NCI-H2171 treated with DMSO at 0.1 percent for 48 hours (cell line): ENCODE data around the gene APBB2.
"Not testable (repeated sequence)": the region's sequence is repeated elsewhere in the genome, so short reads cannot be mapped to it uniquely, and the experiment has no call there.

Source experiments
- DNase-seq: peaks from one replicate; lab custom pipeline; 2025; lab: John Stamatoyannopoulos, UW

Gene APBB2

GRCh38 chr4:41156574-41156973 is 57.8 kb downstream of the APBB2 start:
- DNase-seq, result no peak

GRCh38 chr4:41155194-41155830 is 59.0 kb downstream of the APBB2 start:
- no peak for DNase-seq

GRCh38 chr4:41154814-41155177 is 59.5 kb downstream of the APBB2 start:
- DNase-seq, result no peak

- no peak for DNase-seq
Observed at GRCh38 chr4:41154010-41154813, 60.1 kb downstream of the APBB2 start.

- DNase-seq, result no peak
Observed at GRCh38 chr4:41150401-41150800, 63.9 kb downstream of the APBB2 start.

- DNase-seq, result not testable (repeated sequence)
Observed at GRCh38 chr4:41149568-41149967, 64.8 kb downstream of the APBB2 start.

GRCh38 chr4:41148931-41149330 is 65.4 kb downstream of the APBB2 start:
- no peak for DNase-seq

- DNase-seq, result no peak
Observed at GRCh38 chr4:41148292-41148691, 66.0 kb downstream of the APBB2 start.

- not testable (repeated sequence) for DNase-seq
Observed at GRCh38 chr4:41147570-41147969, 66.8 kb downstream of the APBB2 start.

- no peak for DNase-seq
Observed at GRCh38 chr4:41146716-41147506, 67.4 kb downstream of the APBB2 start.

- DNase-seq, result no peak
Observed at GRCh38 chr4:41146196-41146595, 68.1 kb downstream of the APBB2 start.

GRCh38 chr4:41145571-41146078 is 68.7 kb downstream of the APBB2 start:
- DNase-seq, result no peak

GRCh38 chr4:41144812-41145211 is 69.5 kb downstream of the APBB2 start:
- no peak for DNase-seq

- no peak for DNase-seq
Observed at GRCh38 chr4:41144040-41144379, 70.3 kb downstream of the APBB2 start.

GRCh38 chr4:41143311-41144039 is 70.9 kb downstream of the APBB2 start:
- DNase-seq, result no peak

- no peak for DNase-seq
Observed at GRCh38 chr4:41142376-41143310, 71.7 kb downstream of the APBB2 start.

- no peak for DNase-seq
Observed at GRCh38 chr4:41141900-41142299, 72.4 kb downstream of the APBB2 start.

GRCh38 chr4:41140410-41140809 is 73.9 kb downstream of the APBB2 start:
- DNase-seq, result no peak

GRCh38 chr4:41137879-41138278 is 76.5 kb downstream of the APBB2 start:
- no peak for DNase-seq

- DNase-seq, result no peak
Observed at GRCh38 chr4:41136456-41136855, 77.9 kb downstream of the APBB2 start.

- DNase-seq, result no peak
Observed at GRCh38 chr4:41135801-41136200, 78.5 kb downstream of the APBB2 start.
